Measurements from ENCODE around the gene AQP7.
"Not testable (repeated sequence)": the region's sequence is repeated elsewhere in the genome, so short reads cannot be mapped to it uniquely, and the experiment has no call there.

AQP7 gene

DNA sequence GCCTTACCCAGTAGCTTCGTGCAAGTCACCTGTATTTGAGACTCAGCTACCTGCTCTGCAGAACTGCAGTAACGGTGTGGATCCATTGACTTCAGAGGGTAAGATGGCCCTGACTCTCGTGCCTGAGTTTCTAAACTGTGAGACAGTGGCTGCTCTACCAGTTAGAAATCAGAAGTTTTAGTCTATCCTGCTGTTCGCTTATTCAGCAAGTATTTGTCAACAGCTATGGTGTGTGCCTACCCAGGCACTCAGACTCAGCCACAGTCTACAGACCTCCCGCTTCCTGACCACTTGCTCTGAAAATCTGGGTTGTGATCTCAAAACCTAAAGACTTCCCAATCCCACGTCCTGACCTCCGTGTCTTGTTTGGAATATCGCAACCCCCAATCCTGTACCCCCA is 31.5 kb upstream of the AQP7 start:
- no peak for DNase-seq (ENCODE audit: low read depth)

DNA sequence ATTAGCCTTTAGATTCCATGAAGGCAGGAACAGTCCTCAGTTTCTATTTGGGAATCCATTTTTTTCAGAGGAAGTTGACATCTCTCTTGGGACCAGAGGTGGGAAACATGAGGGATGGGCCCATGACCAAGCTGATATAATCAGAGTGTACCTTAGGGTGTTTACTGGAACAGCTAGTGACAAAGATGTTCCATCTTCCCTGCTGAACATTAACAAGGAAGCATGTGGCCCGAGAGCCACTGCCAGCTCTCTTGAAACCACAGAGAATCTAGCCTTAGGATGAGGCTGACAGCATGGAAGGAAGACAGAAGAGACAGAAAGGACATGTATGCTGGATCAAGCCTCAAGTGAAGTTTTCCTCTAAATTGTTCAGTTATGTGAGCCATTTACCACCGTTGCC is 29.1 kb upstream of the AQP7 start:
- DNase-seq (ENCODE audit: low read depth): no peak

DNA sequence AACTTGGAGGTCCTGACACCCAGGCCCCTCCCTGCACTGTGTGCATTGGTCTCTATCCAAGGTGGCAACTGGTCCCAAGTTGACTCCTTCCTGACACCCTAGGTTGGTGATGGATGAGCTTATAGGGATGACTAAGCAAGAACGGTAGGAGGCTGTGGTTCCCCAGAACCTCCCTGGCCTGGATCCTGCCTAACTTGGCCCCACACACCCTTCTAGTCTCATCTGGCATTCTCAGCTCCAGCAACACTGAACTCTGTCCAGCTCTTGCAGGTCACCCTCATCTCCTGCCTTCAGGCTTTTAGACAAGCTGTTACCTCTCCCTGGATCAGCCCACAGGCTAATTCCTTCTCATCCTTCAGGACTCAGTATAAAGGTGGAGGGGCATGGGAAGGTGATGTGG is 28.6 kb upstream of the AQP7 start:
- DNase-seq (ENCODE audit: low read depth): no peak

DNA sequence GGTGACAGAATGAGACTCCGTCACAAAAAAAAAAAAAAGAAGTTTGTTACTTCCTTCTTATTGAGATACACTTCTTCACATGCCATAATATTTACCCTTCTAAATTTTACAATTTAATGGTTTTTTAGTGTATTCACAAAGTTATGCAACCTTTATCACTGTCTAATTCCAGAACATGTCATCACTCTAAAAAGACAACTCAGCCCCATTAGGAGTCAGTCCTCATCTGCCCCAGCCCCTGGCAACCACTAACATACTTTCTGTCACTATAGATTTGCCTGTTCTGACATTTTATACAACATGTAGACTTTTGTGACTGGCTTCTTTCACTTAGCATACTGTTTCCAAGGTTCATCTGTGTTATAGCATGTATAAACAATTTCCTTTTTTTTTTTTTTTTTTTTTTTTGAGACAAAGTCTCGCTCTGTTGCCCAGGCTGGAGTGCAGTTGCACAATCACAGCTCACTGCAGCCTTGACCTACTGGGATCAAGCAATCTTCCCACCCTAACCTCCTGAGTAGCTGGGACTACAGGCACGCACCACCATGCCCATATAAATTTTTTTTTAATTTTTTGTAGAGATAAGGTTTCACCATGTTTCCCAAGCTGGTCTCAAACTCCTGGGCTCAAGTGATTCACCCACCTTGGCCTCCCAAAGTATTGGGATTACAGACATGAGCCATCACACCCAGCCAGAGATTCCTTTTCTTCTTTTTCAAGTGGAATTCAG is 27.1 kb upstream of the AQP7 start:
- no peak for DNase-seq (ENCODE audit: low read depth)

DNA sequence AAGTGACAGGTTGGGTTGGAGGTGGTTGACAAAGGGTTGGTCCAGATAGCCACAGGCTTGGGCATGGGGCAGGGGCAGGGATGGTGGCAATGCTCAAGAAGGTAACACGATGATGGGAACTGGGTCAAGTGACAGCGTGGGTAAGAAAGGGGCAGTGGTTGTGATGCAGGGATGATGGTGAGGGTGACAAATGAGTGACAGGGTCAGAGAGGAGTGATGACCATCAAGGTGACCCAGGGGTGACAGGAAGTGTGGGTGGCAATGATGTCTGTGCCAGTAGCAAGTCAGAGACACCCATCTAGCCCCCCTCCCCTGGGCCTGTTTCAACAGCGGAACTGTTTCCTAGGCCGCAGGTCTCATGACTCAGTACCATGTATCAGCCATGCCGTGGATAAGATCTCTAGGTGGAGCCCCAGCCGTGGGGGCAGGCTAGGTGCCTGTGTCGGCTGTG is 24.5 kb upstream of the AQP7 start:
- no peak for DNase-seq (ENCODE audit: low read depth)

DNA sequence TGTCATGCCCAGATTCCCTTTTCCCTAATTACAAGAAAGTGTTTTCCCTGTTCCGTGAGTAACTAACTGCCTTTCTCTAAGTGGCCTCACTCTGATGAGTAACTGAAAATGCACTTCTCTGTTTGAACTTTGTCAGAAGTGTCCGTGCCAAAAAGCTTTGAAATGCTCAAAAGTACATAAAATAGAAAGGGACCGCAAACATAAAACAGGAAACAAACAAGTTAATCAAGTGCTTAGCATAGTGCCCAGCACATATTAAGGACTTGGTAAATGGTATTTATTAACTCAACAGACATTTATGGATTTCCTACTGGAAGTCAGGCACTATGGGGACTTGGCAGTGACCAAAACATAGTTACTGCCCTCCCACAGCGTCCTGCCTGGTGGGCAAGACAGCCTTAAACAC is 22.8 kb upstream of the AQP7 start:
- no peak for DNase-seq (ENCODE audit: low read depth)

DNA sequence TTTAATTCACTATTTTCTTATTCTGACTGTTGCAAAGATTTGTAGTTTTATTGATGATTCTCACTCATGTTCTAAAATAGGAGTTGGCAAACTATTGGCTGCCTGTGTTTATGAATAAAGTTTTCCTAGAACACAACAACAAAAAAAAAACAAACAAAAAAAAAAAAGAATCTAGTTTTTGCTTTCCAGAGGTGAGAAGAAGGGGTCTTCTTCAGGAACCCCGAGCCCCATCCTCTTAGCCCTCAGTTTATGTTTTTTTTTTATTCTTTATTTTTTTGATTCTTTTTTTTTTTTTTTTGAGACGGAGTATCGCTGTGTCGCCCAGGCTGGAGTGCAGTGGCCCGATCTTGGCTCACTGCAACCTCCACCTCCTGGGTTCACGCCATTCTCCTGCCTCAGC is 22.1 kb upstream of the AQP7 start:
- not testable (repeated sequence) for DNase-seq (ENCODE audit: low read depth)

DNA sequence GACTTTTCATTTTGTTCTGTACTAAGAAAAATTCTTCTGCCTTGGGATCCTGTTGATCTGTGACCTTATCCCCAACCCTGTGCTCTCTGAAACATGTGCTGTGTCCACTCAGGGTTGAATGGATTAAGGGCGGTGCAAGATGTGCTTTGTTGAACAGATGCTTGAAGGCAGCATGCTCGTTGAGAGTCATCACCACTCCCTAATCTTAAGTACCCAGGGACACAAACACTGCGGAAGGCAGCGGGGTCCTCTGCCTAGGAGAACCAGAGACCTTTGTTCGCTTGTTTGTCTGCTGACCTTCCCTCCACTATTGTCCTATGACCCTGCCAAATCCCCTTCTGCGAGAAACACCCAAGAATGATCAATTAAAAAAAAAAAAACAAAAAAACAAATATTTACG is 21.7 kb upstream of the AQP7 start:
- not testable (repeated sequence) for DNase-seq (ENCODE audit: low read depth)

DNA sequence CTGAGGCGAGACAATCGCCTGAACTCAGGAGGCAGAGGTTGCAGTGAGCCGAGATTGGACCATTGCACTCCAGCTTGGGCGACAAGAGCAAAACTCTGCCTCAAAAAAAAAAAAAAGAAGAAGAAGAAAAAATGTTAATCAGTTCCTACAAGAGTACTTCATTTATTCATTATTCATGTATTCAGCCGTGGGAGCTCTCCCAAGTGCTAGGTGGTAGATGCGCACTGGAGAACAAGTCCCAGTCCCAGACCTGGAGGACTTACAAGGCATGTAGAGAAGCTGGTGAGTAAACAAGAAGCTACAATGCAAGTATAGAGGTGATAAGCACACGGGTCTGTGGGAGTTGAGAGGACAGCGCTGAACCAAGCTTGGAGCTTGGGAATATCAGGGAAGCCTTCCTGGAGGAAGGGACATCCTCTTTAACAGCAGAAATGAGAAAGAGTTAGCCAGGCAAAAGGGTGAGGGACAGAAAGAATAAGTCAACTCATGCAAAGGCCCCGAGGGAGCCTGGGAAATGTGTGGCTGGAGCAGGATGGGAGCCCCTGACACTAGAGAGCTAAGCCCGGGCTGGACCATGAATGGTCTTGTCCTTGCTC is 17.4 kb upstream of the AQP7 start:
- no peak for DNase-seq (ENCODE audit: low read depth)

DNA sequence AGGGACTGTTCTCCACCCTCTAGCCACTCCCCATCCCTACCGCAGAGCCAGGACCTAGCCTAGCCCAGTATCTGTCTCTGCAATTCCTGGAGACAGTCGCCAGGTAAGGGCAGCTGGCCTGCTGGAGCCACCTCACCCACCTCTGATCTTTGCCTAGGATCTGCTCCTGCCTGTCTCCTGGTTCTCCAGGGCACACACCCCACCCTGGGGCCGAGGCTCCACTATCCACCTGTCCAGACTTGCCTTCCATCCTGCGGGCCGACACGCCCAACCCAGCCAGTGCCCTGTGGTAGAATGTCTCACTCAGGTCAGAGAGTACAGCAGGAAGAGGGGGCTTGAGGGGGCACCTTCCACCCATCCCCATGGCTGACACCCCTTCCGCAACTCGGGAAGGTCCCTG is 15.7 kb upstream of the AQP7 start:
- DNase-seq (ENCODE audit: low read depth): no peak

DNA sequence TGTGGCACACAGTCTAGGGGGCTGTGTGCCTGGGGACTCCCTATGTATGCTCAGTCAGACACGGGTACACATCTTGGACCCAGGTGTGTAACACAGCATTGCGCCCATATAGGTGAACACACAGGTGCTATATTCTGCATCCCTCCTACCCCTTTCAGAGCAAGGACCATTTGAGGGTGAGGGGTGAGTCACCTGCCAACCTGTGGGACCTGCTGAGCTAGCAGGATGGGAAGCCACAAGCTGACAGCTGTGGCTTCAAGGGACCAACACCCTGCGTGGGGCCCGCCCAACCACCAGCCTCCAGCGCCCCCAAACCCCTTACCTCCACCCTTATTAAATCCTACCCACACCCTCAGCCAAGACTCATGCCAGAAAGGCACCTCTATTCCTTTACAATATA is 14.6 kb upstream of the AQP7 start:
- DNase-seq (ENCODE audit: low read depth): peak; percentile 15

DNA sequence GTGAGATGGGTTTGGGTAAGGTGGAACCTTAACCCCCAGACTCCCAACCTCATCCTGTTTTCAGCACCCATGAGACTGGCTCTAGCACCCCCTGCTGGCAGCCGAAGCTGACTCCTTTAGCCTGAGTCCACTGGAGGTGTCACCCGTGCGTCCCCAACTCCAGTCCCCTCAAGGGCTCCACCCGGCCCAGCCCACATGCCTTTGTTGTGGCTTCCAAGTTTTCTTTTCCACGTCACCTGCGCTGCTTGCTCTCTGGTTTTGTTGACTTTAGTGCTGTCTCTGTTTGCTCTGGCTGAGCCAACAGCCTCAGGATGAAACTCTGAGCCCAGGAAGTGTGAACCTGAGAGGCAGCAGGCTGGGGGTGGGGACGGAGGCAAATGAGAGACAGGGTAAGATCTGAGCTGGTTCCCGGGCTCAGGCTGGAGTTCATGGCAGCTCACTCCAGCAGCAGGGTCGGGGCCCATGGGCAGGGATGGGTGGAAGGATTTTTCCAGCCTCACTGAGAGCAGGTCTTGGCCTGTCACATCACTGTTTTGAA is 13.2 kb upstream of the AQP7 start:
- DNase-seq (ENCODE audit: low read depth): peak; percentile 80

DNA sequence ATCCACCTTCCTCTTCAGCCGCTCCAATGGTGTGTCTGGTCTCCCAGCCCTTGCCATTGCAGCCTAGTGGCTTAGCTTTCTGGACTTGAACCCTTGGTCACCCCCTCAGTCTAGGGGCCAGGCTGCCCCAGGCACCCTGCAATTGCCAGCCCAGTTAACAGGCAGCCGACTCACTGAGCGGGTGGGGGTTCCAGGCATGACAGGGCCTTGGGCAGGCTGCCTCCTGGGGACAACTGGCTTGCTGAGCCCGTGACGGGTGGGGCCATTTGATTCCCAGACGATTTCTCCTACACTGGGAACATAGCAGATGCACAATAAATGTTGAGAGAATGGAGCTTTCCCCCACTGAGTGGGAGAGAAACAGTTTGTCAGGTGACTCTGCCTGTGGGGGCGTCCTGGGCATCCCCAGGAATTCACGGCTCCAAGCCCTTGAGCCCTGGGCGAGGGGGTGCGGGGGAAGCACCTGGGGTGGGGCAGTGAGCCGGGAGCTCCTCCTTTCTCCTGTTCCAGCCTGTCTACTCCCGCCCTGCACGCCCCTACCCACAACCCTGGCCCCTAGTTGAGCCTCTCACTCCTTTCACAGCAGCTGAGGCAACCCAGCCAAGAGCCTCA is 12.6 kb upstream of the AQP7 start:
- DNase-seq (ENCODE audit: low read depth): no peak

DNA sequence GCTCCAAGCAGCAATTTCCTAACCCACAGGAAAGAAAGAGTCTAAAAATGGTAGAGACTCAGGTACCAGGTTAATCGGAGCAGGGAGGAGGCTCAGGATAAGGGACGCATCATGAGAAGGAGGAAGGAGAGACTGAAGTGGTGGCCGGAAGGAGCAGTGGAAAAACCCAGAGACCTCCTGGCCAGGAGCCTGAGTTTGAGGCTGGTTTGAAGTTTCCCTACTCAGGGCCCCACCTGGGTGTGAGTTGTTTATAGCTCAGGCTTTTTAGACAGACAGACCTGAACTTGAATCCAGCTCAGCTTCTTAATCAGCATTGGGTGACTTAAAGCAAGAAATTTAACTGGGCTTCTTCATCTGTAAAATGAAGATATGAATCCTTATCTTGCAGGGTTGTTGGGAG is 11.9 kb upstream of the AQP7 start:
- no peak for DNase-seq (ENCODE audit: low read depth)

DNA sequence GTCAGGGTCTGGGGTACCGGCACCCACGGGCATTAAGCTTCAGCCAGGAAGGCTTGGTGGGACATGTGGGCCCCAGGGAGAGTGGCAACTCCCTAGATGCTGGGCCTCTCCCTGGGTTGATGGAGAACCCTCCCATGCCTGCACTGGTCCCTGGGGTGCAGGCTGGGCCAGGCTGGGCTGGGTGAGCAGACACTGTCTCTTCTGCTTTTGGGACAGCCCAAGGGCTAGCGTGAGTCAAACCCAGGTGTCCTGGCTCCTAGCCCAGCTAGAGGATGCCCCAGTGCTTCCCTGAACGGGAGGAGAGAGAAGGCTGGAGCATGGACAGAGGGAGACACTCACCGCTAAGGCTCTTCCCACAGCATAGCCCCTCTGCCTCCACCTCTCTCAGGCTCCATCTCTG is 5.7 kb upstream of the AQP7 start:
- no peak for DNase-seq (ENCODE audit: low read depth)

DNA sequence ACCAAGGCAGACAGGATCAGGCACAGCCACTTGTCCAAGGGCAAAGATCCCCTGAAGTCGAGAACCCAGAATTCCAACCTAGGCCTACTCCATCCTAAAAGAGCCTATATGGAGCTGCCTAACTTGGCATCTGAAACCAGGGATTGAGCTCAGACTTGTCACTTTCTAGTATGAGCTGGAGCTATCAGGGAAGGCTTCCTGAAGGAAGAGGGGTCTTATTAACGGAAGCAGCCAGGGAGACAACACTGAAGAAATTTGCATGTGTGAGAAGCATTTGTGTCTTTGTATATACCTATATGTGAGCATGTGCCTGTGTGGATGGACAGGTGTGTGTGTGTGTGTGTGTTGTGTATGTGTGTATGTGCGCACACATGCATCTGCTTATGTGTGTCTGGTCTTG is 4.7 kb upstream of the AQP7 start:
- no peak for DNase-seq (ENCODE audit: low read depth)

DNA sequence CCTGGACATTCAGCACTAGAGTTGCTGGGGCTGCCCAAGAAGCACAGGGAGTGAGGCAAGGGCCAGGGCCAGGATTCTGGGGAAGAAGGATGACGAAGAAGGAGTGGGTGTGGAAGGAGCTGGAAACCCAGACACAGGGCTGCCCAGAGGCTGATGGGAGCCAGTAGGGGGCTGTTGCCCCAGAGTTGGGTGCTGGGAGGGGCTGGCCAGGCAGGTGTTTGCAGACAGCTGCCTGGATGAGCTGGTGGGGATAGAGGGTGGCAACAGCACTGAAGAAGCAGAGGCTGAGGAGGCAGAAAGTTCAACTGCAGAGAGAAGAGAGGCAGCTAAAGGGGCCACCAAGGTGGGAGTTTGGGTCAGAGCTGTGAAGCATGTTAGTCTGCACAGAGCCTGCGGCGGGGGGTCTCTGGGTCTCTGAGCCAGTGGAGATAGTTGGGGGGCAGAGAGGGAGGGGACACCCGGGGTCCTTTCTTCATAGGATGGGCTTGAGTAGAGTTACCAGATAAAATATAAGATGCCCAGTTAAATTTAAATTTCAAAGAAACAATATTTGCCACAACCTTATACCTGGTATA is 2.5 kb upstream of the AQP7 start:
- no peak for DNase-seq (ENCODE audit: low read depth)

DNA sequence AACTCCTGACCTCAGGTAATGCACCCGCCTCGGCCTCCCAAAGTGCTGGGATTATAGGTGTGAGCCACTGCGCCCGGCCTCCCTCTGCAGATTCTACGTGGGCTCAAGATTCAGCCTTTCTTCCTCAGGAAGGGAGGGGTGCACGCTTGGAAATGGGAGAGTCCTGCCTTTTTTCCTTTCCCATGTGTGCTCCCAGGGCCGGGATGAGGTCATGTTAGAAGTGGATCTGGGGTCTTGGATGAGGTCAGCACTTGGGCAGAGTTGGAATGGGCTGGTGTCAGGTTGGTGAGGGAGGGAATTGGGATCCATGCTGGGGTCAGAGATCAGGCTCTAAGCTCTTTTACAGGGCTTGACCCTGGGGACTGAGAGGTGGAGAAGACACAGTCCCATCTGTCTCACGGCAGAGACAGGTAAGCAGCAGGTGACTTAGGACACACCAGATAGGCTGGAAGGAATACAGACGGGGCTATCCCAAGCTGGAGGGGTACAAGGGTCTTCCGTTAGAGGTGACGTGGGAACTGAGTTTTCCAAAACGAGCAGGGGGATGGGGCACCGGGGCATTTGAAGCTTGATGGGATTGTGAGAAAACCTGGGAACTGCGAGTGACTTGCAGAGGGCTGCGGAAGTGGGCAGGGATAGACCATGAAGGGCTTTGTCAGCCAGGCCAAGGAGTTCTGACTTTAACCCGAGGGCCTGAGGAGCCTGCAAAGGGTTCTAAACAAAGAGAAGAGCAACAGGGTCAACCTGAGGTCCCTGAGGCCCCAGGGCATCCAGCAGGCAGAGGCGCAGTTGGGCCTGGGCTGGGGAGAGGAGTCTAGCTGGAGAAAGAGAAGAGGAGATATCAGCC is 1.8 kb upstream of the AQP7 start:
- DNase-seq (ENCODE audit: low read depth): no peak

DNA sequence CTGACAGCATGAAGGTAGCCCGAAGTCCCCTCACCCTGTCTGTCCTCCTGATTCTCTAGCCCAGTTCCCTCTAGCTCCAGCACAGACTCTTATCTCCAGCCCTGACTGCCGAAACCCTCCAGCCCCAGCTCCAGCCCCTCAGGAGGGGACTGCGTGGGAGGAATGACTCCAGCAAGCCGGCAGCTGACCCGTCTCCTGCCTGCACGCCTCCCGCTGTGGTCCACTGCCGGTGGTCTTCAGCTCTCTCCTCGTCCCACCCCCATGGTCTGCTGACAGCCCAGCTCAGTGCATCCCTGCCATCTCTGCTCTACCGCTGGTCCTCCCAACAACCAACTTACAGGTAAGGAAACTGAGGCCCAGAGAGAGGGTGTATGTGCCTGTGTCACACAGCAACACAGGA is 559 bp downstream of the AQP7 start:
- DNase-seq (ENCODE audit: low read depth): not testable (repeated sequence)

DNA sequence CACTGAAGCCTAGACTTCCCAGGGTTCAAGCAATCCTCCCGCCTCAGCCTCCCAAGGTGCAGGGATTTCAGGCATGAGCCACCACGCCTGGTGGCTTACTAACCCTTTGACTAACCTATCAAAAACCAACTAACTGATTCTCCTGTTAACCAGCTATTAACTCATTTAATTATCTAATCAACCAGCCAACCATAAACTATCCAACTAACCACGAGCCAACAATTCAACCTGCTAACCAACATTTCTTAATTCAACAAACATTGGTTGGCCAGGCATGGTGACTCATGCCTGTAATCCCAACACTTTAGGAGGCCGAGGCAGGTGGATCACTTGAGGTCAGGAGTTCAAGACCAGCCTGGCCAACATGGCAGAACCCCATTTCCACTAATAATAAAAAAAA is 3.3 kb downstream of the AQP7 start:
- DNase-seq (ENCODE audit: low read depth): not testable (repeated sequence)

DNA sequence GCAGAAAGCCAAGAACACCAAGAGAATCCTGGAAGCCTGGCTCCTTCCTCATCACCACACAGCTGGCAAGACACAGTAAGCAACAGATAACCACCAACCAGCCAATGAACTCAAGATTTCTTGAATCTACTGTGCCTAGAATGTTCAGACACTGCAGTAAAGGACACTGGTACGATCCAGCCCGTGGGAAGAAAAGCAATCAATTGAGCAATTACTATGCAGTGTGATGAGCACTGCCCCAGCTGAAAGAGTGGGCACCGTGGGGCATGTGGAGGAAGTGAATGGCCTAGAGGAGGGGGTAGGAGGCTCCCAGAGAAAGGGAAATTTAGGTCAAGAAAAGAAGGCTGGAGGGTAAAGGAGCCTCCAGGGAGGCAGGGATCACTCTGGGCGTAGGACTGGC is 4.6 kb downstream of the AQP7 start:
- DNase-seq (ENCODE audit: low read depth): not testable (repeated sequence)

All from activated T-helper 9 cell treated with anti-CD3 and anti-CD28 coated beads, Interleukin-2, amount 50 U/mL, for 16 hours (primary cell).